ENCODE data around the gene EIF1AD. TPM values are rescaled to one million over a fixed set of nuclear protein-coding genes. Genes with fewer than 3 reads are reported as not detected.

The EIF1AD gene
- total and polyA plus RNA-seq, 9 of the 15 experiments (the other 6 are each of a cell fraction or from before 2014, with no cell fraction given), result 50.1 to 98.8 (median 58.7) TPM

DNA sequence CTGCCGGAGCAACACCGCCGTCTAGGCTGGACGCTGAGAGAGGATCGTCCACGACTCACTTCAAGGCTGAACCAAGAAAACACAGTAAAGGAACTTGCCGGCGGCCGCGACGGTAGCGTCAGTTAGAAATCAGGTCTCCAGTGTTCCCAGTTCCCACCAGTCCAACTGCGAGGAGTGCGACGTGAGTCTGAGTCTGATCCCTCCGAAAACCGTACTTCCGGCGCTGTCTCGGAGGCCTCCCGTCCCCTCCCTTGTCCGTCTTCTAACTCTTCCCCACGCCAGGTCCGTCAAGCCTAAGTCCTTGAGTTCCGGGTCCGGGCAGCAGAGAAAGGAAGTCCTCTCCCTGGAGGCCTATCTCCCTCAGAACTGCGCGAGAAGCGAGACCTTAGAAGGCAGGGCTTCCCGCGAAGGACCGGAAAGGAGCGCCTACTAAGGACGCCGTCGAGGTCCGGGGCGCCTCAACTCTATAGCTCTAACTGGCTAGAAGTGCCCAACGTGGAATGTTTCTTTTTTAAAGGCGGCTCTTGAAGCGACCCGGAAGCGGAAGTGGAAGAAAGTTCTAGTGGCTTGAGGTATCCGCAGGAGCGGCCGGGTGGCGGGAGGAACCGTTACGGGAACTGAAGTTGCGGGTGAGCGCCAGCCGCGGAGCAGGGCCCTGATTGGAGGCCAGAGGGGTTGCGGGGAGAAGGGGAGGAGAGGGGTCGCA is at the start of gene EIF1AD, which contains the start of gene BANF1 (continued):
- TF ChIP-seq, protein P1, sequence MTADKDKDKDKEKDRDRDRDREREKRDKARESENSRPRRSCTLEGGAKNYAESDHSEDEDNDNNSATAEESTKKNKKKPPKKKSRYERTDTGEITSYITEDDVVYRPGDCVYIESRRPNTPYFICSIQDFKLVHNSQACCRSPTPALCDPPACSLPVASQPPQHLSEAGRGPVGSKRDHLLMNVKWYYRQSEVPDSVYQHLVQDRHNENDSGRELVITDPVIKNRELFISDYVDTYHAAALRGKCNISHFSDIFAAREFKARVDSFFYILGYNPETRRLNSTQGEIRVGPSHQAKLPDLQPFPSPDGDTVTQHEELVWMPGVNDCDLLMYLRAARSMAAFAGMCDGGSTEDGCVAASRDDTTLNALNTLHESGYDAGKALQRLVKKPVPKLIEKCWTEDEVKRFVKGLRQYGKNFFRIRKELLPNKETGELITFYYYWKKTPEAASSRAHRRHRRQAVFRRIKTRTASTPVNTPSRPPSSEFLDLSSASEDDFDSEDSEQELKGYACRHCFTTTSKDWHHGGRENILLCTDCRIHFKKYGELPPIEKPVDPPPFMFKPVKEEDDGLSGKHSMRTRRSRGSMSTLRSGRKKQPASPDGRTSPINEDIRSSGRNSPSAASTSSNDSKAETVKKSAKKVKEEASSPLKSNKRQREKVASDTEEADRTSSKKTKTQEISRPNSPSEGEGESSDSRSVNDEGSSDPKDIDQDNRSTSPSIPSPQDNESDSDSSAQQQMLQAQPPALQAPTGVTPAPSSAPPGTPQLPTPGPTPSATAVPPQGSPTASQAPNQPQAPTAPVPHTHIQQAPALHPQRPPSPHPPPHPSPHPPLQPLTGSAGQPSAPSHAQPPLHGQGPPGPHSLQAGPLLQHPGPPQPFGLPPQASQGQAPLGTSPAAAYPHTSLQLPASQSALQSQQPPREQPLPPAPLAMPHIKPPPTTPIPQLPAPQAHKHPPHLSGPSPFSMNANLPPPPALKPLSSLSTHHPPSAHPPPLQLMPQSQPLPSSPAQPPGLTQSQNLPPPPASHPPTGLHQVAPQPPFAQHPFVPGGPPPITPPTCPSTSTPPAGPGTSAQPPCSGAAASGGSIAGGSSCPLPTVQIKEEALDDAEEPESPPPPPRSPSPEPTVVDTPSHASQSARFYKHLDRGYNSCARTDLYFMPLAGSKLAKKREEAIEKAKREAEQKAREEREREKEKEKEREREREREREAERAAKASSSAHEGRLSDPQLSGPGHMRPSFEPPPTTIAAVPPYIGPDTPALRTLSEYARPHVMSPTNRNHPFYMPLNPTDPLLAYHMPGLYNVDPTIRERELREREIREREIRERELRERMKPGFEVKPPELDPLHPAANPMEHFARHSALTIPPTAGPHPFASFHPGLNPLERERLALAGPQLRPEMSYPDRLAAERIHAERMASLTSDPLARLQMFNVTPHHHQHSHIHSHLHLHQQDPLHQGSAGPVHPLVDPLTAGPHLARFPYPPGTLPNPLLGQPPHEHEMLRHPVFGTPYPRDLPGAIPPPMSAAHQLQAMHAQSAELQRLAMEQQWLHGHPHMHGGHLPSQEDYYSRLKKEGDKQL (CRISPR knock-in tag; IDR thresholded peaks at IDR 0.05; ENCODE audit: borderline replicate concordance), result no peak
- TF ChIP-seq, protein P2, sequence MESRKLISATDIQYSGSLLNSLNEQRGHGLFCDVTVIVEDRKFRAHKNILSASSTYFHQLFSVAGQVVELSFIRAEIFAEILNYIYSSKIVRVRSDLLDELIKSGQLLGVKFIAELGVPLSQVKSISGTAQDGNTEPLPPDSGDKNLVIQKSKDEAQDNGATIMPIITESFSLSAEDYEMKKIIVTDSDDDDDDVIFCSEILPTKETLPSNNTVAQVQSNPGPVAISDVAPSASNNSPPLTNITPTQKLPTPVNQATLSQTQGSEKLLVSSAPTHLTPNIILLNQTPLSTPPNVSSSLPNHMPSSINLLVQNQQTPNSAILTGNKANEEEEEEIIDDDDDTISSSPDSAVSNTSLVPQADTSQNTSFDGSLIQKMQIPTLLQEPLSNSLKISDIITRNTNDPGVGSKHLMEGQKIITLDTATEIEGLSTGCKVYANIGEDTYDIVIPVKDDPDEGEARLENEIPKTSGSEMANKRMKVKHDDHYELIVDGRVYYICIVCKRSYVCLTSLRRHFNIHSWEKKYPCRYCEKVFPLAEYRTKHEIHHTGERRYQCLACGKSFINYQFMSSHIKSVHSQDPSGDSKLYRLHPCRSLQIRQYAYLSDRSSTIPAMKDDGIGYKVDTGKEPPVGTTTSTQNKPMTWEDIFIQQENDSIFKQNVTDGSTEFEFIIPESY (CRISPR knock-in tag; IDR thresholded peaks at IDR 0.05), result peak; percentile 66; the same call in 1 of the 2 replicates
- TF ChIP-seq ZNF551 (CRISPR knock-in tag; IDR thresholded peaks at IDR 0.05) (no peak), YY1 (IDR thresholded peaks at IDR 0.05; ENCODE audit: borderline replicate concordance in 1 of 3, control insufficient read depth in 1 of 3, extremely low read depth in 1 of 3, insufficient read depth in 3 of 3, insufficient read length in 1 of 3, insufficient replicate concordance in 2 of 3, low read depth in 1 of 3, low read length in 2 of 3) (peak in 2 of 3 experiments; percentile 75 to 80), FOSL1 (tag; conservative IDR thresholded peaks at IDR 0.05) (no peak), BHLHE40 (IDR thresholded peaks at IDR 0.05; ENCODE audit: low read length) (peak; percentile 55), ZNF699 (CRISPR knock-in tag; IDR thresholded peaks at IDR 0.05; ENCODE audit: insufficient replicate concordance) (no peak), EGR1 (conservative IDR thresholded peaks at IDR 0.05) (peak; percentile 81; the same call in 1 of the 2 replicates), ZNF197 (CRISPR knock-in tag; IDR thresholded peaks at IDR 0.05; ENCODE audit: low read depth) (0 out of 2 replicates have a peak, but pooled peaks have one; percentile 53), FOXA1 (IDR thresholded peaks at IDR 0.05; ENCODE audit: borderline replicate concordance) (no peak), SP2 (IDR thresholded peaks at IDR 0.05; ENCODE audit: extremely low read depth, low read depth, low read length, poor library complexity, severe bottlenecking) (no peak), MBD2 (IDR thresholded peaks at IDR 0.05; ENCODE audit: borderline replicate concordance, low read depth) (peak; percentile 67; the same call in 1 of the 2 replicates), U2AF1 (optimal IDR thresholded peaks at IDR 0.05; ENCODE audit: low read depth, low read length) (no peak), DIDO1 (tag; IDR thresholded peaks at IDR 0.05; ENCODE audit: low read depth) (peak; percentile 97), EP300 (IDR thresholded peaks at IDR 0.05; ENCODE audit: low read length) (peak; percentile 64)
- TF ChIP-seq, protein P3, sequence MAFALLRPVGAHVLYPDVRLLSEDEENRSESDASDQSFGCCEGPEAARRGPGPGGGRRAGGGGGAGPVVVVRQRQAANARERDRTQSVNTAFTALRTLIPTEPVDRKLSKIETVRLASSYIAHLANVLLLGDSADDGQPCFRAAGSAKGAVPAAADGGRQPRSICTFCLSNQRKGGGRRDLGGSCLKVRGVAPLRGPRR (CRISPR knock-in tag; IDR thresholded peaks at IDR 0.05), result no peak
- TF ChIP-seq, protein P4, sequence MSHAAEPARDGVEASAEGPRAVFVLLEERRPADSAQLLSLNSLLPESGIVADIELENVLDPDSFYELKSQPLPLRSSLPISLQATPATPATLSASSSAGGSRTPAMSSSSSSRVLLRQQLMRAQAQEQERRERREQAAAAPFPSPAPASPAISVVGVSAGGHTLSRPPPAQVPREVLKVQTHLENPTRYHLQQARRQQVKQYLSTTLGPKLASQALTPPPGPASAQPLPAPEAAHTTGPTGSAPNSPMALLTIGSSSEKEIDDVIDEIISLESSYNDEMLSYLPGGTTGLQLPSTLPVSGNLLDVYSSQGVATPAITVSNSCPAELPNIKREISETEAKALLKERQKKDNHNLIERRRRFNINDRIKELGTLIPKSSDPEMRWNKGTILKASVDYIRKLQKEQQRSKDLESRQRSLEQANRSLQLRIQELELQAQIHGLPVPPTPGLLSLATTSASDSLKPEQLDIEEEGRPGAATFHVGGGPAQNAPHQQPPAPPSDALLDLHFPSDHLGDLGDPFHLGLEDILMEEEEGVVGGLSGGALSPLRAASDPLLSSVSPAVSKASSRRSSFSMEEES (CRISPR knock-in tag; IDR thresholded peaks at IDR 0.05), result peak; percentile 3; the same call in 1 of the 2 replicates

All from K562 (cell line).